Measurements from ENCODE around the gene TBC1D2B. TPM values are rescaled to one million over a fixed set of nuclear protein-coding genes. Genes with fewer than 3 reads are reported as not detected.

The TBC1D2B gene
- polyA plus RNA-seq, 3 donors: 5.9 to 53.3 (median 6.2) TPM

- peaks cover 86 to 100% of the 10 kb centered on the region in 2 donors for H3K36me3 ChIP-seq (replicated peaks in 1 of 2; ENCODE audit: control insufficient read depth in 1 of 2, insufficient read depth in 2 of 2, low read length in 2 of 2)
- Mint-ChIP-seq H3K9me3 (peaks cover 0 to 1% (median 0%) of the 10 kb centered on the region in 7 donors), H3K27me3 (ENCODE audit: low read depth in 3 of 3) (peaks cover 0 to 2% (median 1%) of the 10 kb centered on the region in 3 donors), H3K27ac (no peak overlapping the region), H3K4me1 (peaks cover 12% of the 10 kb centered on the region), H3K36me3 (peaks cover 83 to 95% of the 10 kb centered on the region in 2 donors), H3K4me3 (no peak overlapping the region)
- peaks cover 57% of the 10 kb centered on the region for H4K20me1 ChIP-seq (ENCODE audit: insufficient read depth, low read length)
- no peak for DNase-seq
- intact Hi-C loops (cut with micrococcal nuclease): no loop called here
- no peak overlapping the region for H3K4me2 ChIP-seq (replicated peaks; ENCODE audit: extremely low read depth, low read length, poor library complexity, severe bottlenecking)
- H3K9ac ChIP-seq (ENCODE audit: insufficient read depth, low read length, poor library complexity, severe bottlenecking): no peak overlapping the region
- no peaks in the 10 kb centered on the region for H3K27me3 ChIP-seq (ENCODE audit: control insufficient read depth in 2 of 2, insufficient read depth in 2 of 2, low read length in 2 of 2)
- no peak overlapping the region for H2AFZ ChIP-seq (ENCODE audit: insufficient read depth, low read depth, low read length, poor library complexity, severe bottlenecking)
- TF ChIP-seq CTCF (IDR thresholded peaks at IDR 0.05): no peak
- no peaks in the 10 kb centered on the region for H3K4me1 ChIP-seq (ENCODE audit: control insufficient read depth in 1 of 2, insufficient read depth in 2 of 2, low read length in 2 of 2)
- 95% methylated on average over 6 of the region's 13 CpGs for WGBS (ENCODE audit: insufficient coverage)
- H3K79me2 ChIP-seq (ENCODE audit: insufficient read depth, low read length): no peaks in the 10 kb centered on the region
- H3K9me3 ChIP-seq (replicated peaks in 1 of 2; ENCODE audit: control insufficient read depth in 1 of 2, insufficient read depth in 1 of 2, low read length in 2 of 2): no peaks in the 10 kb centered on the region
- no peak overlapping the region for H3K4me3 ChIP-seq (replicated peaks in 1 of 3; ENCODE audit: low read depth in 2 of 3, low read length in 3 of 3)
- H3K27ac ChIP-seq (ENCODE audit: low read depth in 1 of 2, low read length in 2 of 2): no peak overlapping the region
Measured at GRCh38 chr15:78003539-78004008, 73.9 kb downstream of the TBC1D2B start.

GRCh38 chr15:78002996-78003395, 74.5 kb downstream of the TBC1D2B start:
- H3K27me3 ChIP-seq (ENCODE audit: control insufficient read depth in 2 of 2, insufficient read depth in 2 of 2, low read length in 2 of 2): no peaks in the 10 kb centered on the region
- H3K4me1 ChIP-seq (ENCODE audit: control insufficient read depth in 1 of 2, insufficient read depth in 2 of 2, low read length in 2 of 2): no peaks in the 10 kb centered on the region
- no peak overlapping the region for H3K4me2 ChIP-seq (replicated peaks; ENCODE audit: extremely low read depth, low read length, poor library complexity, severe bottlenecking)
- peaks cover 54% of the 10 kb centered on the region for H4K20me1 ChIP-seq (ENCODE audit: insufficient read depth, low read length)
- WGBS (ENCODE audit: insufficient coverage): 88% methylated on average over 1 of the region's 7 CpGs
- Mint-ChIP-seq H3K27me3 (ENCODE audit: low read depth in 3 of 3) (peaks cover 0 to 2% (median 1%) of the 10 kb centered on the region in 3 donors), H3K4me1 (peaks cover 12% of the 10 kb centered on the region), H3K9me3 (peaks cover 0 to 1% (median 0%) of the 10 kb centered on the region in 7 donors), H3K36me3 (peaks cover 83 to 95% of the 10 kb centered on the region in 2 donors), H3K4me3 (no peak overlapping the region), H3K27ac (peak overlapping the region in 3 of 7 donors; percentile 27 to 54 (median 36))
- DNase-seq: no peak
- no peak overlapping the region for H3K4me3 ChIP-seq (replicated peaks in 1 of 3; ENCODE audit: low read depth in 2 of 3, low read length in 3 of 3)
- H3K27ac ChIP-seq (ENCODE audit: low read depth in 1 of 2, low read length in 2 of 2): no peak overlapping the region
- no peak for TF ChIP-seq CTCF (IDR thresholded peaks at IDR 0.05)
- H2AFZ ChIP-seq (ENCODE audit: insufficient read depth, low read depth, low read length, poor library complexity, severe bottlenecking): no peak overlapping the region
- no peaks in the 10 kb centered on the region for H3K9me3 ChIP-seq (replicated peaks in 1 of 2; ENCODE audit: control insufficient read depth in 1 of 2, insufficient read depth in 1 of 2, low read length in 2 of 2)
- intact Hi-C loops (cut with micrococcal nuclease): loop anchor here in 1 of 2 donors (1.0 kb wide), 1 partner anchor 101 kb away; no protein-coding TSS in a partner anchor
- peaks cover 86 to 100% of the 10 kb centered on the region in 2 donors for H3K36me3 ChIP-seq (replicated peaks in 1 of 2; ENCODE audit: control insufficient read depth in 1 of 2, insufficient read depth in 2 of 2, low read length in 2 of 2)
- no peaks in the 10 kb centered on the region for H3K79me2 ChIP-seq (ENCODE audit: insufficient read depth, low read length)
- H3K9ac ChIP-seq (ENCODE audit: insufficient read depth, low read length, poor library complexity, severe bottlenecking): no peak overlapping the region

Data from CD14-positive monocyte (primary cell).